Measurements from ENCODE around the gene TSKU. TPM values are rescaled to one million over a fixed set of nuclear protein-coding genes. Genes with fewer than 3 reads are reported as not detected.

TSKU gene
- total and polyA plus RNA-seq, 9 of the 15 experiments (the other 6 are each of a cell fraction or from before 2014, with no cell fraction given), result 0.60 to 11.9 (median 8.4) TPM

GRCh38 chr11:76753950-76754349 lies 29.2 kb upstream of the TSKU start:
- Histone ChIP-seq H3K27ac (ENCODE audit: extremely low read depth, low read depth, low read length) (no peak overlapping the region), H3K4me1 (replicated peaks in 1 of 2; ENCODE audit: control insufficient read depth in 2 of 2, insufficient read depth in 2 of 2, low read length in 2 of 2) (peaks cover 16 to 27% of the 10 kb centered on the region in 2 experiments; a peak in 4 of 5 replicates), H3K4me3 (no peak overlapping the region), H3K4me2 (ENCODE audit: insufficient read depth, low read length) (no peak overlapping the region), H3K27me3 (ENCODE audit: control insufficient read depth in 2 of 2, insufficient read depth in 2 of 2, low read length in 2 of 2) (no peaks in the 10 kb centered on the region), H3K9me3 (replicated peaks; ENCODE audit: control insufficient read depth, insufficient read depth, low read depth, low read length) (no peaks in the 10 kb centered on the region), H2AFZ (ENCODE audit: low read depth, low read length) (no peak overlapping the region), H3K9me1 (ENCODE audit: control insufficient read depth, insufficient read depth, low read length) (peaks cover 2% of the 10 kb centered on the region), H3K9ac (ENCODE audit: insufficient read depth in 1 of 2, low read depth in 2 of 2, low read length in 2 of 2) (peak overlapping the region in 1 of 2 experiments; percentile 73; a peak in 1 of 4 replicates), H3K79me2 (ENCODE audit: control insufficient read depth, insufficient read depth, low read length) (no peaks in the 10 kb centered on the region), H3K36me3 (ENCODE audit: control insufficient read depth, insufficient read depth, low read length) (no peaks in the 10 kb centered on the region), H4K20me1 (replicated peaks; ENCODE audit: control insufficient read depth, insufficient read depth, low read length) (no peaks in the 10 kb centered on the region)
- in situ Hi-C loops (cut with MboI) (no loop called here), intact Hi-C loops (cut with micrococcal nuclease) (no loop called here)
- POLR2A ChIA-PET, result interaction anchor here (0.7 kb wide), 1 partner anchor 55 kb away, joined by 3 read pairs; no protein-coding TSS in a partner anchor
- no TSS peak for BruUV-seq (replicated peaks)
- TF ChIP-seq TRIM25 (IDR thresholded peaks at IDR 0.05; ENCODE audit: borderline replicate concordance), result no peak
- TF ChIP-seq MTA3 (IDR thresholded peaks at IDR 0.05; ENCODE audit: borderline replicate concordance), result no peak
- no peak for TF ChIP-seq RBM25 (IDR thresholded peaks at IDR 0.05; ENCODE audit: low read depth, low read length, severe bottlenecking)
- no peak for TF ChIP-seq ZNF699 (CRISPR knock-in tag; IDR thresholded peaks at IDR 0.05; ENCODE audit: insufficient replicate concordance)
- no peak for TF ChIP-seq ATF6 (CRISPR knock-in tag; IDR thresholded peaks at IDR 0.05)
- no peak for TF ChIP-seq HCFC1 (IDR thresholded peaks at IDR 0.05; ENCODE audit: low read depth, low read length)
- no peak for DNase-seq (ENCODE audit: extremely low read depth in 1 of 4, low spot score in 3 of 4)
- FAIRE-seq, result no peak
- 76% methylated on average over 10 of the region's 10 CpGs for WGBS (ENCODE audit: insufficient coverage, low coverage, missing lambda C conversion rate)
- no peak for ATAC-seq
- CTCF ChIA-PET (ENCODE audit: low intra/inter-chr PET ratio), result no interaction called here

Data from K562 (cell line).